GM23338 (cell line): ENCODE measurements around the gene ZNF579. TPM values are rescaled to one million over a fixed set of nuclear protein-coding genes. Genes with fewer than 3 reads are reported as not detected.

ENCODE experiments used
- ATAC-seq: fragments of 200-7000 bp; cut with Tn5 transposase; 3 replicates; pipeline ENCODE4 v1.9.1; 2020
- DNase-seq: peaks from one replicate; pipeline ENCODE4 v3.0.0-alpha.2; 2015; ENCODE audit warnings: low spot score
- H2AFZ ChIP-seq: fragments of 200-600 bp; sonication (generic); 2 replicates; pipeline ENCODE4 v1.8.0; 2016; ENCODE audit warnings: antibody characterized with exemption, mild to moderate bottlenecking, moderate library complexity
- H3F3A ChIP-seq: fragments of 200-600 bp; sonication (generic); replicated peaks from 2 replicates; pipeline ENCODE4 v1.8.0; 2017; ENCODE audit warnings: antibody characterized with exemption, mixed run types, low read depth
- H3K27ac ChIP-seq: fragments of 200-600 bp; sonication (generic); 2 replicates; pipeline ENCODE4 v1.6.1; 2016; ENCODE audit warnings: low read depth
- H3K27me3 ChIP-seq: fragments of 200-600 bp; sonication (generic); 2 replicates; pipeline ENCODE4 v1.8.0; 2016; ENCODE audit warnings: mild to moderate bottlenecking, mixed run types, moderate library complexity; ENCODE audit not compliant: insufficient read depth
- H3K36me3 ChIP-seq: fragments of 200-600 bp; sonication (generic); 2 replicates; pipeline ENCODE4 v1.8.0; 2016; ENCODE audit warnings: mild to moderate bottlenecking; ENCODE audit not compliant: insufficient read depth
- H3K4me1 ChIP-seq: fragments of 200-600 bp; sonication (generic); 2 replicates; pipeline ENCODE4 v1.8.0; 2016; ENCODE audit warnings: mild to moderate bottlenecking, moderate library complexity; ENCODE audit not compliant: insufficient read depth
- H3K4me2 ChIP-seq: fragments of 200-600 bp; sonication (generic); 2 replicates; pipeline ENCODE4 v1.7.1; 2017; ENCODE audit warnings: mixed run types
- H3K4me3 ChIP-seq: fragments of 200-600 bp; sonication (generic); 2 replicates; pipeline ENCODE4 v1.6.1; 2016; ENCODE audit warnings: mixed run types
- H3K79me2 ChIP-seq: fragments of 200-600 bp; sonication (generic); replicated peaks from 2 replicates; pipeline ENCODE4 v1.8.0; 2017; ENCODE audit warnings: mild to moderate bottlenecking; ENCODE audit not compliant: insufficient read depth
- H3K9me2 ChIP-seq: fragments of 200-600 bp; sonication (generic); 2 replicates; pipeline ENCODE4 v1.8.0; 2017; ENCODE audit not compliant: insufficient read depth
- H4K20me1 ChIP-seq: fragments of 200-600 bp; sonication (generic); replicated peaks from 2 replicates; pipeline ENCODE4 v1.8.0; 2017; ENCODE audit warnings: mild to moderate bottlenecking; ENCODE audit not compliant: insufficient read depth
- H3K27ac Mint-ChIP-seq: 2 replicates; pipeline ENCODE4 v1.8.0; 2020; ENCODE audit warnings: inconsistent platforms, mild to moderate bottlenecking, moderate library complexity, mixed read lengths
- H3K27me3 Mint-ChIP-seq: 3 replicates; pipeline ENCODE4 v1.8.0; 2022; ENCODE audit warnings: low read depth, mild to moderate bottlenecking, moderate library complexity, mixed read lengths, inconsistent platforms; ENCODE audit not compliant: insufficient read depth, poor library complexity
- H3K36me3 Mint-ChIP-seq: 3 replicates; pipeline ENCODE4 v1.8.0; 2021; ENCODE audit warnings: low read depth, mild to moderate bottlenecking, inconsistent platforms, moderate library complexity, mixed read lengths
- H3K4me1 Mint-ChIP-seq: 3 replicates; pipeline ENCODE4 v1.8.0; 2020; ENCODE audit warnings: mild to moderate bottlenecking, inconsistent platforms, mixed read lengths
- H3K4me3 Mint-ChIP-seq: 3 replicates; pipeline ENCODE4 v1.8.0; 2021; ENCODE audit warnings: moderate library complexity, mild to moderate bottlenecking, inconsistent platforms, mixed read lengths
- H3K9me3 Mint-ChIP-seq: 3 replicates; pipeline ENCODE4 v1.8.0; 2020; ENCODE audit warnings: moderate library complexity, mild to moderate bottlenecking, inconsistent platforms, mixed read lengths
- CREB1 ChIP-seq: fragments of 250-450 bp; sonication (Bioruptor Pico); IDR thresholded peaks from 2 replicates; pipeline ENCODE4 v1.5.0; 2020; ENCODE audit warnings: low read depth, mild to moderate bottlenecking, moderate library complexity
- ETS1 ChIP-seq: IDR thresholded peaks from 2 replicates; pipeline ENCODE4 v1.6.1; 2016; ENCODE audit warnings: antibody characterized with exemption
- POLR2AphosphoS5 ChIP-seq: IDR thresholded peaks from 2 replicates; pipeline ENCODE4 v1.6.1; 2016; ENCODE audit warnings: antibody characterized with exemption, low read depth
- ZNF462 ChIP-seq: fragments of 250-450 bp; sonication (Bioruptor Pico); IDR thresholded peaks from 2 replicates; pipeline ENCODE4 v1.5.0; 2020; ENCODE audit warnings: mild to moderate bottlenecking, moderate library complexity
- polyA plus RNA-seq: library from polyadenylated mRNA; unstranded; fragments of >200 nt; fragmentation: Nextera tagmentation; extraction: Ambion mirVana; gene quantifications from 2 replicates; pipeline ENCODE4 v1.2.1, GENCODE V29; 2016
- total RNA-seq: library from RNA; depleted of rRNA; stranded (reverse); fragments of >200 nt; shearing (Covaris generic); gene quantifications from 2 replicates; pipeline ENCODE4 v1.2.3, GENCODE V29; 2014

Gene ZNF579
- total and polyA plus RNA-seq, 2 experiments from 2014 or later = 7.3 to 12.2 TPM

GRCh38 chr19:55598719-55599467 is 18.2 kb upstream of the ZNF579 start:
- peak; percentile 77 for ATAC-seq
- peak overlapping the region; percentile 61; the same call in 1 of the 2 replicates for H3K4me2 ChIP-seq

More at GRCh38 chr19:55598719-55599467, 18.2 kb upstream of the ZNF579 start:
- peak; percentile 98 for DNase-seq
- H3K9me2 ChIP-seq = no peaks in the 10 kb centered on the region
- peak overlapping the region; percentile 94 for H3K27ac ChIP-seq
- H3K36me3 ChIP-seq = 0 out of 2 replicates have a peak, but pooled peaks cover 3% of the 10 kb centered on the region
- no peak overlapping the region for H2AFZ ChIP-seq
- Mint-ChIP-seq H3K9me3 (peaks cover 6% of the 10 kb centered on the region), H3K27ac (peak overlapping the region; percentile 100), H3K4me3 (peak overlapping the region; percentile 99), H3K4me1 (peaks cover 27% of the 10 kb centered on the region), H3K36me3 (peaks cover 30% of the 10 kb centered on the region), H3K27me3 (peaks cover 26% of the 10 kb centered on the region)
- no peaks in the 10 kb centered on the region for H3K27me3 ChIP-seq
- H3F3A ChIP-seq = peaks cover 17% of the 10 kb centered on the region
- peak overlapping the region; percentile 58 for H3K4me3 ChIP-seq
- H4K20me1 ChIP-seq = no peaks in the 10 kb centered on the region
- no peaks in the 10 kb centered on the region; the same call in 1 of the 2 replicates for H3K79me2 ChIP-seq
- H3K4me1 ChIP-seq = peaks cover 14% of the 10 kb centered on the region
- TF ChIP-seq POLR2AphosphoS5 = peak; percentile 45; the same call in 1 of the 2 replicates
- TF ChIP-seq ZNF462 = no peak
- no peak for TF ChIP-seq CREB1 (CRISPR knock-in tag)
- no peak for TF ChIP-seq ETS1
